H1 (cell line): ENCODE measurements around the gene MRRF. TPM values are rescaled to one million over a fixed set of nuclear protein-coding genes. Genes with fewer than 3 reads are reported as not detected.

Experiments used
- CTCF ChIA-PET: fragments of 300-600 bp; sonication (Branson Sonifier 250); formaldehyde crosslinking; loops from one replicate; lab custom pipeline; 2021; ENCODE audit not compliant: partially characterized antibody; lab: Charles Lee
- POLR2A ChIA-PET: fragments of 300-600 bp; sonication (Branson Sonifier 250); formaldehyde crosslinking; loops from one replicate; lab custom pipeline; 2021; ENCODE audit warnings: inconsistent platforms; ENCODE audit not compliant: partially characterized antibody; lab: Charles Lee
- DNase-seq, 2 experiments: peaks; one replicate each; pipeline versions ENCODE4 v3.0.0 to v3.0.0-alpha.2; 2010 to 2022; ENCODE audit warnings: low spot score in 2 of 2, low read depth in 1 of 2, mixed read lengths in 1 of 2
- FAIRE-seq: peaks from 2 replicates; lab custom pipeline; 2011; peaks lifted over from hg19 to GRCh38; lab: Jason Lieb, UNC
- H2AFZ ChIP-seq: 2 replicates; pipeline ENCODE4 v1.8.1; 2012; ENCODE audit warnings: low read length, inconsistent platforms
- H2AK5ac ChIP-seq: 2 replicates; pipeline ENCODE4 v1.6.1; 2013; ENCODE audit warnings: low read depth, low read length
- H2BK120ac ChIP-seq: replicated peaks from 2 replicates; pipeline ENCODE3; 2013; ENCODE audit warnings: low read depth, low read length, inconsistent platforms
- H2BK12ac ChIP-seq: 2 replicates; pipeline ENCODE4 v1.6.1; 2013; ENCODE audit warnings: low read depth, low read length
- H2BK15ac ChIP-seq: 2 replicates; pipeline ENCODE4 v1.6.1; 2013; ENCODE audit warnings: low read length
- H2BK20ac ChIP-seq: 2 replicates; pipeline ENCODE4 v1.6.1; 2013; ENCODE audit warnings: low read length
- H2BK5ac ChIP-seq: 2 replicates; pipeline ENCODE4 v1.6.1; 2013; ENCODE audit warnings: low read depth, low read length
- H3K14ac ChIP-seq: 2 replicates; pipeline ENCODE4 v1.6.1; 2013; ENCODE audit warnings: inconsistent platforms; ENCODE audit not compliant: insufficient read length
- H3K18ac ChIP-seq: 2 replicates; pipeline ENCODE4 v1.6.1; 2013; ENCODE audit warnings: low read length; ENCODE audit errors: extremely low read depth
- H3K23ac ChIP-seq: 2 replicates; pipeline ENCODE4 v1.6.1; 2013; ENCODE audit warnings: inconsistent platforms; ENCODE audit not compliant: insufficient read length
- H3K23me2 ChIP-seq: 2 replicates; pipeline ENCODE4 v1.6.1; 2013; ENCODE audit warnings: low read depth, low read length
- H3K27ac ChIP-seq: 2 replicates; pipeline ENCODE4 v1.6.1; 2011; ENCODE audit warnings: low read depth, low read length, inconsistent platforms
- H3K27me3 ChIP-seq, 4 experiments: replicated peaks in 1 of 4; 1 replicate in 1 of 4; 2 replicates in 3 of 4; pipeline versions ENCODE4 v1.6.1 to v1.8.1; 2011 to 2013; ENCODE audit warnings: low read length in 3 of 4, mild to moderate bottlenecking in 3 of 4, inconsistent platforms in 2 of 4, mixed read lengths in 2 of 4, moderate library complexity in 1 of 4; ENCODE audit not compliant: control insufficient read depth in 3 of 4, insufficient read depth in 3 of 4; ENCODE audit errors: extremely low read depth in 1 of 4
- H3K36me3 ChIP-seq, 4 experiments: 2 replicates each; pipeline versions ENCODE4 v1.6.1 to v1.8.1; 2011 to 2013; ENCODE audit warnings: mild to moderate bottlenecking in 4 of 4, low read length in 3 of 4, moderate library complexity in 2 of 4, control low read depth in 1 of 4, inconsistent platforms in 1 of 4; ENCODE audit not compliant: insufficient read depth in 4 of 4, control insufficient read depth in 2 of 4
- H3K4ac ChIP-seq: replicated peaks from 2 replicates; pipeline ENCODE3; 2013; ENCODE audit warnings: low read length, low read depth, mixed read lengths, inconsistent platforms; ENCODE audit not compliant: insufficient read length
- H3K4me1 ChIP-seq, 4 experiments: replicated peaks in 1 of 4; 1 replicate in 1 of 4; 2 replicates in 3 of 4; pipeline versions ENCODE4 v1.6.1 to v1.8.1; 2011 to 2013; ENCODE audit warnings: low read length in 3 of 4, inconsistent platforms in 2 of 4, mixed read lengths in 1 of 4; ENCODE audit not compliant: insufficient read depth in 4 of 4, control insufficient read depth in 3 of 4
- H3K4me2 ChIP-seq, 2 experiments: 2 replicates each; pipeline versions ENCODE4 v1.6.1 to v1.8.1; 2011 to 2013; ENCODE audit warnings: low read depth in 2 of 2, low read length in 2 of 2, control low read depth in 1 of 2, inconsistent platforms in 1 of 2, mild to moderate bottlenecking in 1 of 2; ENCODE audit not compliant: insufficient read depth in 1 of 2
- H3K4me3 ChIP-seq, 4 experiments: fragments of 200-600, 300-600 bp in 1 of 4; sonication (generic), shearing (Covaris generic), sonication (Bioruptor Twin) in 1 of 4; 2 replicates each; pipeline versions ENCODE4 v1.5.1 to v1.8.1; 2011 to 2016; ENCODE audit warnings: low read length in 4 of 4, low read depth in 3 of 4, control low read depth in 2 of 4, inconsistent platforms in 2 of 4, mild to moderate bottlenecking in 2 of 4, mixed read lengths in 1 of 4, moderate library complexity in 1 of 4; ENCODE audit not compliant: insufficient read depth in 2 of 4; ENCODE audit errors: extremely low read depth in 1 of 4
- H3K56ac ChIP-seq: replicated peaks from 2 replicates; pipeline ENCODE3; 2013; ENCODE audit warnings: low read depth, mild to moderate bottlenecking, mixed read lengths, low read length, inconsistent platforms; ENCODE audit not compliant: insufficient read length
- H3K79me1 ChIP-seq: 2 replicates; pipeline ENCODE4 v1.6.1; 2013; ENCODE audit warnings: low read depth, low read length, control low read depth
- H3K79me2 ChIP-seq, 2 experiments: 2 replicates each; pipeline versions ENCODE4 v1.6.1 to v1.8.1; 2012 to 2013; ENCODE audit warnings: low read length in 2 of 2, mild to moderate bottlenecking in 2 of 2, inconsistent platforms in 1 of 2; ENCODE audit not compliant: insufficient read depth in 2 of 2, control insufficient read depth in 1 of 2
- H3K9ac ChIP-seq, 4 experiments: replicated peaks in 1 of 4; 1 replicate in 1 of 4; 2 replicates in 3 of 4; pipeline versions ENCODE4 v1.6.1 to v1.8.1; 2011 to 2013; ENCODE audit warnings: low read depth in 3 of 4, low read length in 3 of 4, control low read depth in 2 of 4, mild to moderate bottlenecking in 2 of 4, moderate library complexity in 2 of 4, inconsistent platforms in 1 of 4; ENCODE audit errors: extremely low read depth in 1 of 4
- H3K9me3 ChIP-seq, 2 experiments: 2 replicates each; pipeline versions ENCODE4 v1.6.1 to v1.8.1; 2012 to 2013; ENCODE audit warnings: mild to moderate bottlenecking in 2 of 2, moderate library complexity in 2 of 2, control low read depth in 1 of 2, inconsistent platforms in 1 of 2, low read depth in 1 of 2, low read length in 1 of 2, mixed read lengths in 1 of 2; ENCODE audit not compliant: insufficient read depth in 2 of 2
- H4K20me1 ChIP-seq, 2 experiments: replicated peaks in 1 of 2; 2 replicates each; pipeline versions ENCODE3 to v1.8.1; 2011 to 2013; ENCODE audit warnings: inconsistent platforms in 2 of 2, low read length in 2 of 2, mild to moderate bottlenecking in 1 of 2; ENCODE audit not compliant: insufficient read depth in 2 of 2, control insufficient read depth in 1 of 2
- H4K5ac ChIP-seq: 2 replicates; pipeline ENCODE4 v1.6.1; 2013; ENCODE audit warnings: low read length, low read depth, mixed read lengths, inconsistent platforms; ENCODE audit not compliant: insufficient read length
- H4K8ac ChIP-seq: 2 replicates; pipeline ENCODE4 v1.8.0; 2013; ENCODE audit warnings: mild to moderate bottlenecking, moderate library complexity, low read length, inconsistent platforms; ENCODE audit not compliant: insufficient read depth; ENCODE audit errors: extremely low read depth
- H4K91ac ChIP-seq: replicated peaks from 2 replicates; pipeline ENCODE3; 2013; ENCODE audit warnings: low read length, mixed read lengths, inconsistent platforms; ENCODE audit not compliant: insufficient read length
- NANOG ChIP-seq: IDR thresholded peaks from 2 replicates; pipeline ENCODE4 v1.6.1; 2011; ENCODE audit warnings: low read length, low read depth, mild to moderate bottlenecking, inconsistent platforms; ENCODE audit not compliant: insufficient read depth, poor library complexity, severe bottlenecking
- WGBS, 2 experiments: shearing (Covaris generic) in 1 of 2; methylation state at CpG; one replicate each; pipeline versions ENCODE4 v1.1.6 to v1.1.7; 2013 to 2015; ENCODE audit warnings: low lambda C conversion rate in 2 of 2, mixed read lengths in 2 of 2, inconsistent platforms in 1 of 2, low coverage in 1 of 2, missing lambda C conversion rate in 1 of 2; ENCODE audit not compliant: insufficient replicate concordance in 2 of 2, insufficient coverage in 1 of 2, insufficient read length in 1 of 2; ENCODE audit errors: extremely low coverage in 1 of 2, missing lambda C conversion rate in 1 of 2; 5-methylcytosine and 5-hydroxymethylcytosine counted together
- polyA plus RNA-seq, 7 experiments: library from polyadenylated mRNA; depleted of rRNA in 3 of 7; stranded (reverse) in 5 of 7; unstranded in 2 of 7; fragments of >200 nt in 5 of 7; fragments of 200-250 nt in 2 of 7; gene quantifications; 1 replicate in 5 of 7; 2 replicates in 1 of 7; 4 replicates in 1 of 7; pipeline versions ENCODE4 v1.2.1 to v1.2.3, GENCODE V29; 2011 to 2013; ENCODE audit warnings: missing spikeins in 2 of 7, mixed read lengths in 2 of 7
- total RNA-seq: library from RNA; stranded (reverse); fragmentation: NEBNext Ultra II Directional; extraction: Animal tissue kit (Norgen Biotek cat#: 25700); gene quantifications from 2 replicates; pipeline ENCODE4 v1.2.1, GENCODE V29; 2021

The MRRF gene
- total and polyA plus RNA-seq, 2 of the 8 experiments (the other 6 are each of a cell fraction or from before 2014, with no cell fraction given) = 29.4 to 47.8 TPM

DNA sequence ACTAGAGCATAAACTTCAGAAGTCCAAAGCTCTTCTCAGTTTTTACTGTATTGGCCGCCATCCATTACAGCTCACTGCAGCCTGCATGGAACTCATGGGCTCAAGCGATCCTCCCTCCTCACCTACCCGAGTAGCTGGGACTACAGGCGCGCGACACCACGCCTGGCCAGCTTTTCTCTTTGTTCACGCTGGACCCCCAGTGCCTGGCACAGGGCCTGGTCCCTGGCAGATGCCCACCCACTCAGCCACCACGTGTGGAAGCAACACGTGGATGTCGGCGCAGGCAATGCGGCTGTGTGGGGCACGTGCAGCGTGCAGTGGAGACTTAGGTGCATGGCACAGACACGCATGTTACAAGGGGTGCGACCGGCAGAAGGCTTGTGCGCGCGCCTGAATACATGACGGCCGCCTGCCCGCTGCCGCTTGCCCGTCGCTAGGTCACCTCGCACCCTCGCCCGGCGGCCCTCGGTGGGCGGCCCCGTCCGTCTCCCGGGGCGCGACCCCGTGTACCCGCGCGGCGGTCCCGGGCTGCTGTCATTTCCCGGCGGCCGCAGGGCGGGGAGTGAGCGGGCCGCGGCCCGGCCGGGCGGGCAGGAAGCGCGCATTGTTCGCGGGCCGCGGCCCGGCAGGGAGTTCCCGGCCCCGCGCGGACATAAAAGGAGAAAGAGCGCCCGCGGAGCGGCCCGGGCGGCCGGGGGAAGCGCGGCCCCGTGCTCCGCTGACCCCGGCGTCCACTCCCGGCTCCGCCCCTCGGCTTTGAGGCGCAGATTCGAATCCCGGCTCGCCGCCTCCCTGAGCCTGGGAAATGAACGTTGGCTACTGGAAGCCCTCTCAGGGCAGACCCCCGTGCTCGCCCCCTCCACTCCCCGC is 82.0 kb downstream of the MRRF start:
- H3K56ac ChIP-seq = no peak overlapping the region
- peaks cover 0 to 17% (median 9%) of the 10 kb centered on the region in 4 experiments; a peak in 6 of 7 replicates for H3K27me3 ChIP-seq
- H3K4me1 ChIP-seq = peaks cover 8 to 22% (median 14%) of the 10 kb centered on the region in 4 experiments
- peak overlapping the region; percentile 98 for H2AFZ ChIP-seq
- H3K36me3 ChIP-seq = no peaks in the 10 kb centered on the region
- H2BK15ac ChIP-seq = peak overlapping the region; percentile 98; the same call in 1 of the 2 replicates
- H3K4me3 ChIP-seq = peak overlapping the region; percentile 48 to 75 (median 62)
- peak overlapping the region; percentile 90 to 99 for H3K4me2 ChIP-seq
- H4K5ac ChIP-seq = no peak overlapping the region
- H4K20me1 ChIP-seq = peaks cover 0 to 2% of the 10 kb centered on the region in 2 experiments
- H3K9me3 ChIP-seq = no peaks in the 10 kb centered on the region
- DNase-seq (peak in 1 of 2 experiments; percentile 80), FAIRE-seq (no peak)
- no peak overlapping the region for H3K14ac ChIP-seq
- peak overlapping the region; percentile 91; the same call in 1 of the 2 replicates for H2BK5ac ChIP-seq
- peak overlapping the region; percentile 75 for H3K4ac ChIP-seq
- peak overlapping the region; percentile 61 for H4K91ac ChIP-seq
- H2AK5ac ChIP-seq = no peak overlapping the region
- H2BK12ac ChIP-seq = peak overlapping the region; percentile 99; the same call in 1 of the 2 replicates
- no peaks in the 10 kb centered on the region for H3K79me2 ChIP-seq
- peaks cover 10% of the 10 kb centered on the region for H3K23me2 ChIP-seq
- ChIA-PET CTCF (interaction anchor here (0.7 to 25.6 kb wide), 13 partner anchors 10 to 250 kb away, joined by 3 to 544 read pairs (median 3); partner anchors contain the start of genes MORN5 and NDUFA8), POLR2A (interaction anchor here (0.7 to 2.2 kb wide), 7 partner anchors 9 to 248 kb away, joined by 3 to 8 read pairs (median 4); no protein-coding TSS in a partner anchor)
- H3K18ac ChIP-seq = peak overlapping the region; percentile 97
- peak overlapping the region in 2 of 4 experiments; percentile 62 to 69; a peak in 3 of 7 replicates for H3K9ac ChIP-seq
- H2BK120ac ChIP-seq = peak overlapping the region; percentile 82
- peak overlapping the region; percentile 87 for H4K8ac ChIP-seq
- H3K79me1 ChIP-seq = no peaks in the 10 kb centered on the region
- 2% methylated on average over 71 of the region's 90 CpGs; no CpG with 5 or more reads in 1 of the 2 experiments for WGBS, 2 experiments
- H2BK20ac ChIP-seq = peak overlapping the region; percentile 100
- H3K23ac ChIP-seq = no peak overlapping the region
- no peak overlapping the region for H3K27ac ChIP-seq
- no peak for TF ChIP-seq NANOG
